Stimulated activated CD8-positive, alpha-beta memory T cell treated with anti-CD3 and anti-CD28 coated beads, Interleukin-2, amount 100 ng/mL, for 48 hours (primary cell): ENCODE data around the gene IRX4.

ENCODE experiments used
- DNase-seq, 2 donors: peaks; one replicate each; pipeline ENCODE4 v3.0.0-alpha.2; 2020; ENCODE audit warnings: low read depth in 2 of 2

Gene IRX4

DNA sequence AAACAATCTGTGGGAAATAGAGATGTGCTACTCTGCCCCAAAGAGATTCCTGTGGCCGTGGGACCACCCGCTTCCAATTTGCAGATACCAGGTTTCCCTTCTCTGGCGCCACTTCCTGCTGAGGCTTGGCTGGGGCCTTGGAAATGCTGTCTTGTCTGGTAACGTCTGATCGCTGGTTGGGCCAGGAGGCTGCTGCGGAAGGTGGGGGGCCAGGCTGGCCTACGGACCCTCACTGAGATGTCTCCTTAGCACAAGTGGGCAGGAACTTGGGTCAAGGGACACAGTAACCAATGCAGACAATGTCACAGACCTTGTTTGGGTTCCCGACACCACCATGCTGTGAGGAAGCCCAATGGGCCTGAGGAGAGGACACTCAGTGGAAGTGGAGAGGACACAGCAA, 31.7 kb upstream of the IRX4 start:
- DNase-seq, result no peak

DNA sequence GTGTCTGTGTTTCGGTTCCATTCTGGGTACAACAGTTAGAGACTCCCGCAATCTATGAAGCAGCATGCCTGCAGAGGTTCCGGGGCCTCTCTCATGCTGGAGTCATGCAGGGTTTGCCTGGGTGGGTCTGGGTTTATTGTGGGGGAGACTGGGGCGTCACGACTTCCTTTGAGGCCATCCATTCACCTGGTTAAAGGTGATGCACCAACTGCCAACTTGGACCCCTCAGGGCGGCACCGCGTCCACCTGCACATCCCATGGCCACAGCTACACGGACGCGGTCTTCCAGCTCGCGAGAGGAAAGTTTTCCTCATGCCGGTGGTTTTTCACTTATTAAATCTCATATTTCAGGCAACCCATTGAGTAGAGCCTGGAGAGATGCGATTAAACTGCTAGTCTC, 30.9 kb upstream of the IRX4 start:
- DNase-seq, result no peak

DNA sequence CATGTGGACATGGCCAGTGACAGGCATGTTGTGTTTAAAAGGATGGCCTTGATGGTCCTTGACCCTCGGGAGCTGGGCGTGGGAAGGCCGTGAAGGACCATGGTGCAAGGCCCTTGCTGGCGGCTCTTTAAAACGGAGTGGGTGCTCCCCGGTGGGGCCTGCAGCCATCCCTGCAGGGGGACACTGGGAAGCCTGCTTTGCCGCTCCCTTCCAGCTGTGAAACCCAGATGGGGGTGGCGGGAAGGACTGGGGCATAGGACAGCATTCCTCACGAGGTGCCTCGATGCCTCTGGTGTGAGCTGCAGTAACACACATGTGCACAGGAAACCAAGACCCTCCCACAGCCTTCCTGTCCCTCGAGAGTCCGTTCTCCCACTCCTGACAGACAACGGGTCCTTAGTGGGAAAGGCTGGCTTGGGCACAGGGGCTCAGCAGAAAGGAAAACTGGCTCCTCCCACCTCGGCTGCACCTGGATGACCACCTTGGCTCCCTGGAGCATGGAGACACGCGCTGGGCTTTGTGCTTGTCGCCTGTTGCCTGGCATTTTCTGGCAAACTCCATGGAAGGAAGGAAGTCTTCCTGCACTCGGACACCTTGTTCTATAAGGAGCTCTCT, 30.3 kb upstream of the IRX4 start:
- DNase-seq, result no peak

DNA sequence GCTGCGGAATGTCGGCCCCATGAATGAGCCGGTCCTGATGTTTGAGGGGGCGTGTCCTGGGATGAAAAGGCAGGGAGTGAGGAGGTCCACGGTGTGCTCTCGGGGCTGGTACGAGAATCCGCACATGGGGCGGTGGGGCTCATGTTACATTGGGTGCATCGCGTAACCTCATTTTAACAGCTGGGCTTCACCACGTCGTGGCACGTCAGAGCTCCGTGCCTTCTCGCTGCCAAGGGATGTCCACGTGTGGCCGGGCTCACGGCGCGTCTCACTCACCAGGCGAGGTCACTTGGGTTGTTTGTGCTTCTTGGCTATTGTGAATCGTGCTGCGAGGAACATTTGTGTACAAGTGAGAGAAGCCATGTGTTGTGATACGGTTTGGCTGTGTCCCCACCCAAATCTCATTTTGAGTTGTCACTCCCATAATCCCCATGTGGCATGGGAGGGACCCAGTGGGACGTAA, 29.1 kb upstream of the IRX4 start:
- no peak for DNase-seq

DNA sequence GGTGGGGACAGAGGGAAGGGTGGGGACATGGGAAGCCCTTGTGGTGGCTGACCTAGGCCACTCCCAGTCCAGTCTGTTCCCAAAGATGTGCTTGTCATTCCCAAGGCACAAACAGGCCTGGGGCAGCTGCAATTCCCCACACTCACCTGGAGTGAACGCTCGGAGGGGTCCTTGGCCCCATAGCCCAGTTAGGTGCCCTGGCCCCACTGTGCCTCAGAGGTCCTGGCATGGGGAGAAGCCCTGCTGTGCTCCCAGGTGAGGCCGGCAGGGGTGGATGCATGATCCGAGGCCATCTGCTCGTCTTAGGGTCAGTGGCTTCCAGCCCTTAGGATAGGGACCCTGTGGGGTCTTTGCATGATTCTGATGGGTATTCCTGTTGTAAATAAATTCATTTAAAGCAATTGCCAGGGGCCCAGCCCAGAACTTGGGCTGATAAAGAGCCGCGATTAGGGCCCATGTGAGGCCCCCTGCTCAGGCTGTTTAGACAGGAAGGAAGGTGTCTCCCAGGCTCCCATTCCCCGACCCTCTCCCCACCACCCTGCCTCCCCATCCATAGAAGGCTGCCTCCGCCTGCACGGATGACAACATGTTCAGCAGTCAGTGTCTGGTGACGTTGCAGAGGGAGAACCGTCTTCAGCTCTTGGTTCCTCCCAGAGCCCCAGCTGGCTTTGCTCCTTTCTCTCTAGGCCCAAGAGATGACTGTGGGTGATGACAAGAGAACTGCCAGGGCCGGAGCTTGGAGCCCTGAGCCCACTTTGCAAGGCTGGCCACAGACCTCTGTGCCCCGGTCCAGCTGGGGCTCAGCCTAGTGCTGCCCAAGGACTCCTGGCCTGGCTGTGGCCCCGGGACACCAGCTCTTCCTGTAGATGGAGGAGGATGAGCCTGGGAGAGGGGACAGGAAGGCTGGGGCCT, 28.4 kb upstream of the IRX4 start:
- no peak for DNase-seq

DNA sequence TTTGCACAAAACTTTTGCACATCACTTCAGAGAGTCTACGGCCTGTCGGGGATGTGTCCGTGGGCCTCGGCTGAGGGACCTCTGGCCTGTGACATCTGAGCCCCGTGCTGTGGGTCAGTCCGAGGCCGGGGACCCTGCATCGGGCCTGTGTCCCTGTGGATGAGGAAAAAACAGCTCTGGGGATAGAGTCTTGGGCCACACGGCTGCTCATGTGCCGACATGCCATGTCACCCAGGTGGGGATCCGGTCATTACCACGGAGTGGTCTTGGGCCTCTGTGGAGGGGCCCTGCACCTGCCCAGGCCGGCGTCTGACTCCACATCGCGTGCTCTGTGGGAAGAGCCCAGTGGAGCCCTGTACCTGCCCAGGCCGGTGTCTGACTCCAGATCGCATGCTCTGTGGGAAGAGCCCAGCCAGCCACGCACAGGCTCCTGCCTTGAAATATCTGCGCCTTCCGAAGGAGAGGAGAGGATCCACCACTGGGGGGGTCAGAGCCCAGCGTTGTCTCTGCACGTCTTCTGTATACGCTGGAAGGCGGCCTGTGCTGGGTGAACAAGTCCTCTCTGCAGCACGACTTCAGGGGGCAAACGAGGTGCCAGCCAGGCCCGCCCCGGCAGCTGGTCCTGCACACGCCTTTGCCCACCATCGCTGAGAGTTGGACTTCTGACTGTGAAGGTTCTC, 27.5 kb upstream of the IRX4 start:
- DNase-seq, result no peak

DNA sequence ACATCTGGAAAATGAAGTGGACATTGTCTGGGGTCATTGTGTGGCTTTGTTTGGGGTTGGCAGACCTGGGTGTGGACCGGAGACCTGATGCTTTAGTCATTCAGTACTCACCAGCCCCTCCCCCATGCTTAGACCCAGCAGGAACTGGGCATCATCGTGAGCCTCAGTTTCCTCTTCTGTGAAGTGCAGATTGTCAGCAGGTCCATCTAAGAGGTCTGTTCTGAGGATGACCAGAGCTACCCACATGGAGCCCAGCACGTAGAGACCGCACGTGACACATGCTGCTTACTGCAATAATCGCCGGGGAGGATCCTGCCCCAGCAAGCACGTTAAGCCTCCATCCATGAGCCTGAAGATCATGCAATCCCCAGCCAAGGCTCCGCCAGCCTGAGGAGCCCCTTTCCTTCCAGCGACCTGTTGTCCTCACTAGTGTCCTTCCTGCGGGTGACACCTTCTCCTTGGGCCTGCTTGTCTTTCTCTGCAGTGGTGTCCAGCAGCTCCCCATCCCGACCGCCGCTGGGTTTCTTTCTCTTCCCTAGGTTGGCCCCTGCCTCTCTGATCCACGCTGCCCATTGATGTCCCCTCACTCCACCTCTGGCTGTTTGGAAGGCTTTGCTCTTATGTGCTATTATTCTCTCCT, 26.7 kb upstream of the IRX4 start:
- no peak for DNase-seq

DNA sequence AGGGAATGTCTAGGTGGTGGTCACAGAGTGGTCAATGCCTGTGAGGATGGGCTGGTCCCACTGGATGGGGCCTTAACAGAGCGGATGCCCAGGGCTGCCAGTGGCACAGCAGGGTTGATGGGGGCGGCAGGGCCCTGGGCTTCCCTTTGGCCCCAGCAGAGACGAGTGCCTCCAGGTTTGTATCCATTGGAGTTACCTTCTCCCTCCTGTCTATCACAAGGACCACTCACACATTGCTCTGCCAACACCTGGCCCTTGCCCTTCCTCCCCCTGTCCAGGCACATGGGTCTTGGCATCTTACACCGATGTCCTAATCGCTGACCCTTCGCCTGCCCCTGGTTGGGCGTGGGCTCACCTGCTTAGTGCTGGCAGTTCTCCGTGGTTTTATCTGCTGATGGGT, 26.2 kb upstream of the IRX4 start:
- no peak for DNase-seq

DNA sequence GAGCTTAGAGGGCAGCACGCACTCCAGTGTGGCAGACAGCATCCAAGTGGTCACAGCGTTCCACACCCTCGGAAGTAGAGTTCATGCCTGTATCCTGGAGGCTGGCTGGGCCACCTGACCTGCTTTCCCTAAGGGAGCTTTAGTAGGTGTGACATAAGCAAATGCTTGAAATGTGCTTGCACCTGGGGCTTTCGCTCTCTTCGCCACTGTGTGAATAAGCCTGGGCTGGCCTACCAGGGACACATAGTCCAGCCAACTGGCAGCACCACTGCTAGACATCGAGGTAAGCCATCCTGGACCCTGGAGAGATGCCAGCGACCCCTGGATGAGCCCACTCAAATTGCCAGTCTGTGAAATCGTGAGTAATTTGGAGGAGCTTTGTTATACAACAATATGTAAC, 24.9 kb upstream of the IRX4 start:
- DNase-seq, result no peak

DNA sequence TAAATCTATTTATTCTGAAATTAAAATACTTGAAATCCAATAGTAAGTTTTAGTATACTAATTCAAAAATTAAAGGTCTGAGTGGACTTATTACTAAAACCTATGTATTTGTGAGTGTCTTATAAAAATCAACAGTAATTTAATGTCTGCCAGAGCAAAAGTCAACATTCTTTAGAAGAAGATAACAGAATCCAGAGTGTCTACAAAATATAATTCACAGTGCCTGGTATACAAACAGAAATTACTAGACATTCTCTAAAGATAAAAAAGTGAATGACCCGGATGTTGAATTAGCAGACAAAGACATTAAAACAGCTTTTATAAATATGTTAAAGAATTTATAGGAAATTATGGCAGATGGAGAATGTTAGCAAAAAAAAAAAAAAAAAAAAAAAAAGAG, 22.4 kb upstream of the IRX4 start:
- no peak for DNase-seq

DNA sequence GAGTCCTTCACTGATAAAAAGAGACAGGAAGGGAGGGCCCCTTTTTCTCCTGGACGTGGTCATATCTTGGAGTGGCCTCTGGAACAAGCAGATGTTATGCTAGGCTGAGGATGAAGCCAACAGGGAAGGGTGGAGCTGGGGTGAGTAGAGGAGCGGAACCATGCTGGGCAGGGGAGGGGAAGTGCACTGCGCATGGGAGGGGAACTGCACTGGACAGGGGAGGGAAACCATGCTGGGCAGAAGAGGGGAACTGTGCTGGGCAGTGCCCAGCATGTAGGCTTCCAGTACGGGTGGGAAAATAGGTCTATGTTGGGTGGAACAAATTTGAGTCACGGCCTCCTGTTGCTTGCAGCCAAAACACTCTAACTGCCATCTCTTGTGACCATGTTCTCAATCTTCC, 19.3 kb upstream of the IRX4 start:
- no peak for DNase-seq

DNA sequence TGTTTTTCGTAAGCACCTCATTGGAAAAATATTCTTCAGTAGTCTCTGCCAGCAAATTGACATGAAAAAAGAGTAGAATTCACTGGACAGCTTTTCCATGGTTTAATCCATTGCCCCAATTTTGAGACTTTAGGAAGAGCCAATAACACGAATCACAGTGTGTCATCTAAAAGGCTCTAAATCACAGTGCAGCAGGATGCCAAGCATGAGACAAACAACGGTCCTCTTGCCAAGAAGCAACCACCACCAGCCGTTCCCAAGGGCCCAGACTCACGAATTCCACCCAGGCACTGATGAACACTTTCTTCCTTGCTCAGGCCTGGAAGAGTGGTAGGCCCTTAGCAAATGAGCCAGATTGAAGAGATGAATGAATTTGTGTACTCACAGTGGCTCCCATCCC, 18.3 kb upstream of the IRX4 start:
- DNase-seq, result no peak

DNA sequence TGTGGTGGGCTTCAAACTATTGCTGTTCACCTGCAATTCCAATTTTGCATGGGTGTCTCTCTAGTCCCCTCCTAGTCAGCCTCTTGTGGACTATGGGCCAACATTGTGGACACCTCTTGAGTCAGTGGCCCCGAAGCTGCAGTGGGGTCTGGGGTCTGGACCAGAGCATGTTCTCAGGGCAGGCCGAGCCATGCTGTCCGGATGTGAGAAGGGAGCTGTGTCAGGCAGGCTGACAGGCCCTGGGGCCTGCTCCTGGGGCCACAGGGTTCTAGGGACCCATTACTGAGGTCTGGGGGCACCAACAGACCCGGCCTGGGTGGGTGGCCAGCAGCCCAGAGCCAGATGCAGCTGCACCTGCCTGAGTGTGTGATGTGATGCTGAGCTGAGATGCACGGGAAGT, 16.5 kb upstream of the IRX4 start:
- DNase-seq, result no peak

DNA sequence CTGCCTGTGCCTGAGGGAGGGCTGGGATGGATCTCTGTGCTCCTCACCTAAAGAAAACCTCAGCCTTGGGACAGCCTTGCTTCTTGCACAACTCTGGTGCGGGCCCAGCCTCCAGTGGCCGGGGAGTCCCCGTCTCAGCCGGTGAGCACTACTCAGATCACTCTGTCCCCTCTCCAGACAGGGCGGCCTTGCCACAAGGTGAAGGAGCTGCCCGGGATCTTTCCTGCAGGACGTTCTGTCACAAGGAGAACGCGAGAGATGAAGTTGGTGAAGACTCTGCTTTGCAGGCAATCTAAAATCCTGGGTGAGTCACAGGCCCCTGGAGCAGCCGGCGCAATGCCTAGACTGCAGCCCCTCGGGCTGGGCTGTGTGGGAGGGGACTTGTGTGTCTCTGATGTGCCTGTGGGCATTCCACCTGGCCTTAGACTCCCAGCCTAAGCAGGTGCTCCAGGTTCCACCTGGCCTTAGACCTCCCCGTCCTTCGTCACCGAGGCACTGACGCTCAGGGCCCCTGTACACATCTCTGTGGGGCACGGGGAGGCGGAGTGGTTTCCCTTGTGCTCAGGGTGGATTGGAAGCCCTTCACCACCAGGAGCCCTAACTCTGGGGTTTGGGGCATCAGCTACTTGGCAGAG, 15.2 kb upstream of the IRX4 start:
- DNase-seq, result no peak

DNA sequence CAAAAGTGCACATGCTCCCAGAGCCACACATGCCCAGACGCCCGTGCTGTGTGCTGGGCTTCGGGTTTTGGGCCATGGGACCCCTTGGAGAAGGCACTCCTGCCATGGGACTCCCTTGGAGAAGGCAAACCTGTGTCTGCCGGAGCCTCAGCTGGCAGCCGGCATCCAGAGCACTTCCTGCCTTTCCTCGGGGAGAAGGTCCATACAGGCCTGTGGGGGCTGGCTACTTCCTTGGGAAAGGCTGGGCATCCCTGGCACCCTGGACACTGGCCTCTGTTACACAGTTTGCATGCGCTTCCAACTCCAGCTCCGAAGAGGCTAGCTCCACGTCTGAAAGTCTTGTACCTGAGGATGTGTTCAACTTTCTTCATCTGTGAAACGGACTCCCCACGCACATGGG, 14.7 kb upstream of the IRX4 start:
- DNase-seq, result no peak

DNA sequence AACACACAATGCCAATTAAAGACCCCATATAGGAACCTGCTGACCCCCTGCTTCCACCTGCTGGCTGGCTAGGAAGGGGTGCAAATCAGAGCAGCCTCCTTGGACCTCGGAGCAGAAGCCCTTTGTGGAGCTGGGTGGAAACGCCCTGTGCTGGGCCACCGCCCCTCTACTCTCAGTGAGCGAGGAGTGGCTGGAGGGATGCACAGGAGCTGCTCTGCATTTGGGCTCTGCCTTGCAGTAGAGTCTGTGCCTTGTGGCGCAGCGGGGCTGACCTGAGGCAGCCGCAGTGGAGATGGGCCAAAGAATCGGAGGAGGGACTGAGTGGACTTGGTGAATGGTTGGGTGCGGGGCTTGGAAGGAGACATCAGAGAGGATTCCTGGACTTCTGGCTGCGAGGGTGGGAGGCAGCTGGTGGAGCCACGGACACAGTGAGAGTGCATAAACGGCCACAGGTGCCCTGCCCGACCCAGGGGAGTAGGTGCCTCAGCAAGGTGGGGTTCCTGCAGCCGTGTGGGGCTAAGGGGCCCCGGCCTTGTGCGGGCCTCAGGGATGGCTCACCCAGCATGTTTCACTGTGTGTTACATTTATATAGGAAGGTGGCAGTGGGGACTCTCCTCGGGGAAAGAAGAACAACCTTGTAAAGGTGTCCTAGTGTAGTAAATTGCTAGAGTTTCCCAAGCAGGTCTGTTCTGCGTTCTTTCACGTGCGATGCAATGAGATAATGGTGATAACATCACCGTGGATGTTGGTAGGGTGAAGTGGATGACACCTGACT, 14.1 kb upstream of the IRX4 start:
- no peak for DNase-seq

DNA sequence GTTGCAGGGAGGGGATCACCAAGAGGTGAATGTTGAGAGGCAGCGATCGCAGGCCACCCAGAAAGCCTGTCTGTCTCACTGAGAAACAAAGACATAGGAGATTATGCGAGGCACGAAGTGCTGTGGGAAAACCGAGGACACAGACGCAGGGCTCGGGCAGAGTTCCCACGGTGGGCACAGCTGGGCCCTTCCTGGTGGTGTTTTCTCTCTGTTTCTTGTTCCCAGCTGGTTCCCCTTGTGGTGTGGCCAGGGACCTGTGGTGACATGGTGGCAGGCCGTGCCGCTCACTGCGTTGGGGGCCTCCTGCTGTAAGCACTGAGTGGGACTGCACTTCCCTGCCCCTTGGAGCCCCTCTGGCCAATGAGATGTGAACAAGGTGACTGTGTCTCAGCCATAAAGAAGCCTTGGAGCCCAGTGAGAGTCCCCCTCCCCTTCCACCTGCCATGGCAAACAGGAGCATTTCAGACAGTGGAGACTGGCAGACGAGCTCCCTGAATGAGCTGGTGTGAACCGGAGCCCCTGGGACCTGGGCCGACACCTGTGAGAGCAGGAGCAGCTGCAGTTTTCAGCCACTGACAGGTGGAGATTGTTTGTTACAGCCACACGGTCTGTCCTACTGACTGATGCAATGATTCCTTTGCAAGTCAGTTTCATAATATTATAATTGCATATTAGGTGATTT, 13.2 kb upstream of the IRX4 start:
- DNase-seq, result no peak

DNA sequence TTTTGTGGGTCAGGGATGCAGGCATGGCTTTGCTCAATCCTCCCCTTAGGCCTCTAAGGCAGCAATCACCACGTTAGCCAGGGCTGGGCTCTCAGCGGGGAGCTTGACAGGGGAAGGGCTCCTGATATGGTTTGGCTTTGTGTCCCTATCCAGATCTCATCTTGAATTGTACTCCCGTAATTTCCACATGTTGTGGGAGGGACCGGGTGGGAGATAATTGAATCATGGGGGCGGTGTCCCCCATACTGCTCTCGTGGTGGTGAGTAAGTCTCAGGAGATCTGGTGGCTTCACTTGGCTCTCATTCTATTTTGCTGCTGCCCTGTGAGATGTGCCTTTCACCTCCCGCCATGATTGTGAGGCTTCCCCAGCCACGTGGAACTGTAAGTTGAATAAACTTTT, 11.5 kb upstream of the IRX4 start:
- DNase-seq, result no peak

DNA sequence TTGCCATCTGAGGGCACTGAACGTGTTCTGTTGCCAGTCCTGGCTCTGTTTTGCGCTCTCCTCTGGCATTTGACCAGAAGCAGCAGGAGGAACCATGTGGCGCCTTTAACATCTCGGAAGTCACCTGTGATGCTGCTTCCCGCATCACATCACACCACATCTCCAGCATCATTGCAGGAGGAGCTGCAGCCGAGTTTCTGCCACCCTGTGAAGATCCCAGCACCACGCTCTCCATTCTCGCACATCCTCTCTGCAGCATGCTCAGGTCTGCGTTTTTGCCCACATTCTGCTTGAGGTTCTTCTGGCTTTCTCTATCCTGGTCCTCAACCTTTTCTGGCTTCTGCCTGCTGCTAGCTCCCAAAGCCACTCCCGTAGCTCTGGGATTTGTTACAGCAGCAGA, 11.0 kb upstream of the IRX4 start:
- DNase-seq, result no peak

DNA sequence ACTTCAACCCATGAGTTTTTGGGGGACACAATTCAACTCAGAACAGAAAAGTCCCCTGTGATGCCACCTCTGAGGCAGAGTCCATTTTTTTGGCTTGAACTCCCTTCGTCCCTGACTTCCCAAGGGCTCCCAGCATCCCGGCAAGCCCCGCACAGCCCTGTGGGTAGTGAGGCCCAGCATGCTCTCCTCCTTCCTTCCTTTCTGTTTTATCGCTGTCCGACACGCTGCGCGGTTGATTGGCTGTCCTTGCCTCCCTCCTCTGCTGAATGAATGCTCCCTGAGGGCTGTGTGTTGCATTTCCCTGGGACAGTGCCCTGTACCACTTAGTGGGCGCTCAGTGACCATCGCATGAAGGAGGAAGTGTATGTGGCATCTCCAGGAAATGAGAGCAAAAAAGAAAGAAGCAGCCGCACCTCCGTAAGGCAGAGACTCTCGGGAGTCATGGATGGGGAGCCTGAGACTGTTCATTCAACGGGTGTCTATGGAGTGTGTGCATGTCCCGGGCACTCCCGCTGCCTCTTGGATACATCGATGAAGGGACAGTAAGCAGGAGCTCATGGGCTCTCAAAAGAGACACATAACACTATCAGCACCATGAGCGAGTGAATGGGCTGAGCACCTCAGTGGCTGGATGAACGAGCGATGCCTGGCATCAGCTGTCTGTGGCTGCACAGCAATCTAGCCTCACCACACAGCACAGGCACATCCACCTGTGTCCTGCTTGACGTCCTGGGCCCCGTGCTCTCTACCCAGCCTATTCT, 10.1 kb upstream of the IRX4 start:
- no peak for DNase-seq
